PC-3 (cell line): ENCODE measurements around the gene TCERG1L. TPM values are rescaled to one million over a fixed set of nuclear protein-coding genes. Genes with fewer than 3 reads are reported as not detected.

ENCODE experiments used
- ATAC-seq: fragments of 200-7000 bp; cut with Tn5 transposase; 2 replicates; pipeline ENCODE4 v1.9.1; 2020; ENCODE audit warnings: mild to moderate bottlenecking, moderate library complexity
- BruUV-seq: library from RNA; stranded (reverse); fragments of 400-500 nt; replicated peaks from 2 replicates; lab custom pipeline; 2021; lab: Mats Ljungman, UMichigan
- CTCF ChIA-PET: fragments of 300-600 bp; sonication (Branson Sonifier 250); formaldehyde crosslinking; loops from one replicate; lab custom pipeline; 2022; ENCODE audit warnings: antibody characterized with exemption; lab: Charles Lee
- POLR2A ChIA-PET: fragments of 300-600 bp; sonication (Branson Sonifier 250); formaldehyde crosslinking; loops from one replicate; lab custom pipeline; 2022; ENCODE audit warnings: antibody characterized with exemption; ENCODE audit not compliant: unreplicated experiment; lab: Charles Lee
- DNase-seq: peaks from one replicate; pipeline ENCODE4 v3.0.0-alpha.2; 2015
- H2AFZ ChIP-seq: fragments of 300-600 bp; sonication (generic); 2 replicates; pipeline ENCODE4 v1.6.0; 2016; ENCODE audit warnings: antibody characterized with exemption, low read length
- H3F3A ChIP-seq: fragments of 300-600 bp; sonication (generic); one replicate; pipeline ENCODE4 v1.6.0; 2017; ENCODE audit warnings: antibody characterized with exemption, low read length, control low read depth, mild to moderate bottlenecking; ENCODE audit not compliant: unreplicated experiment
- H3K27ac ChIP-seq: fragments of 300-600 bp; sonication (generic); 2 replicates; pipeline ENCODE4 v1.5.1; 2016; ENCODE audit warnings: mild to moderate bottlenecking, low read length
- H3K27me3 ChIP-seq: fragments of 300-600 bp; sonication (generic); 2 replicates; pipeline ENCODE4 v1.6.1; 2016; ENCODE audit warnings: low read length, mixed read lengths
- H3K36me3 ChIP-seq: fragments of 300-600 bp; sonication (generic); 2 replicates; pipeline ENCODE4 v1.6.1; 2016; ENCODE audit warnings: low read depth, mixed run types, low read length, mixed read lengths
- H3K4me1 ChIP-seq: fragments of 300-600 bp; sonication (generic); 2 replicates; pipeline ENCODE4 v1.5.1; 2016; ENCODE audit warnings: low read length; ENCODE audit not compliant: insufficient read depth
- H3K4me2 ChIP-seq: fragments of 300-600 bp; sonication (generic); 2 replicates; pipeline ENCODE4 v1.6.0; 2016; ENCODE audit warnings: low read length
- H3K4me3 ChIP-seq: fragments of 300-600 bp; sonication (generic); 2 replicates; pipeline ENCODE4 v1.5.1; 2016; ENCODE audit warnings: mild to moderate bottlenecking, low read length, mixed read lengths
- H3K79me2 ChIP-seq: fragments of 300-600 bp; sonication (generic); 2 replicates; pipeline ENCODE4 v1.6.1; 2017; ENCODE audit warnings: low read length, mixed read lengths
- H3K9ac ChIP-seq: fragments of 300-600 bp; sonication (generic); 2 replicates; pipeline ENCODE4 v1.6.0; 2016; ENCODE audit warnings: mild to moderate bottlenecking, low read length
- H3K9me2 ChIP-seq: fragments of 300-600 bp; sonication (generic); replicated peaks from 2 replicates; pipeline ENCODE4 v1.6.1; 2016; ENCODE audit warnings: mixed run types, low read length, mixed read lengths
- H3K9me3 ChIP-seq: fragments of 300-600 bp; sonication (generic); 2 replicates; pipeline ENCODE4 v1.6.1; 2016; ENCODE audit warnings: low read length, mixed read lengths
- H4K20me1 ChIP-seq: fragments of 300-600 bp; sonication (generic); 2 replicates; pipeline ENCODE4 v1.6.1; 2016; ENCODE audit warnings: low read length, mixed read lengths
- EZH2 ChIP-seq: fragments of 300-600 bp; sonication (generic); IDR thresholded peaks from one replicate; pipeline ENCODE4 v1.6.1; 2017; ENCODE audit warnings: antibody characterized with exemption, mild to moderate bottlenecking, low read length; ENCODE audit not compliant: unreplicated experiment
- EZH2phosphoT487 ChIP-seq: fragments of 300-600 bp; sonication (generic); IDR thresholded peaks from 2 replicates; pipeline ENCODE4 v1.6.1; 2018; ENCODE audit warnings: mild to moderate bottlenecking, antibody characterized with exemption, low read length, borderline replicate concordance
- intact Hi-C: fragments of 100-400 bp; cut with micrococcal nuclease; formaldehyde crosslinking; loops from 2 replicates; pipeline ENCODE4 v1.9.0; 2023
- total RNA-seq: library from RNA; depleted of rRNA; stranded (reverse); fragments of >200 nt; gene quantifications from 2 replicates; pipeline ENCODE4 v1.2.3, GENCODE V29; 2014
- TF ChIP-seq, protein P1 (sequence below): fragments of 300-600 bp; sonication (generic); conservative IDR thresholded peaks from 2 replicates; pipeline ENCODE4 v1.5.1; 2017; ENCODE audit warnings: antibody characterized with exemption, low read depth, mild to moderate bottlenecking, low read length

The TCERG1L gene
- total RNA-seq, 1 experiment from 2014 or later: not detected

DNA sequence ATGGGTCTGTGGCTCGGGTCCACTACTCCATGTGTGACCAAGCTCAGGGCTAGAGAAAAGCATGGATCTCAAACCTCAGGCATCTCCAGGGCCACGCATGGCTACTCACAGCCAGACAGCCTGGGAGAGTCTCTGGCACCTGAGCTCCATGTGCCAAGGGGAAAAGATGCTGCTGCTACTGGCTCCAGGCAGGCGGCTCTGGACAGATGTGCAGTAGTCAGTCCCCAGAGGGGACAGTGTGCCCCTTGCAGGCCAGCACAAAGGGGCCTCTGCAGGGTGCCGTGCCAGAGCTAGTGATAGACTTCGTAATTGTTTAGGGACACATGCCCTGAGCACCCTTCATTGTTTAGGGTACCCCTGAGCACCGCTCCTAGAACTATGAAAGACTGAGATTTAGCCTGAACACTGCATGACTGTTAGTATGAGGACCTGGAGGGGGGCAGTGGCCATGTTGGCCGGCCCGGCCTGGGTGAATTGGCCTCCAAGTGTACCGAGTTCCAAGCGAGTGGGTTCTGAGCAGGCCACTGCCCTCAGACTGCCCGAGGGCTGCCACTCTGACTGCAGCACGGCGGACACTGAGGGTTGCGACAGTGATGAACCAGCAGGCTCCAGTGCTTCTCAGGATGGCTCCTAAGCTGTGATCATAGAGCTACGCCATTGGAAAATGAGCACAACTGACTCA lies 80.7 kb downstream of the TCERG1L start:
- no peak overlapping the region for H3K4me3 ChIP-seq
- CTCF ChIA-PET: no interaction called here
- no peaks in the 10 kb centered on the region for H3F3A ChIP-seq
- POLR2A ChIA-PET: no interaction called here
- H3K36me3 ChIP-seq: no peaks in the 10 kb centered on the region
- H2AFZ ChIP-seq: no peak overlapping the region
- DNase-seq (no peak), ATAC-seq (no peak)
- TF ChIP-seq EZH2: no peak
- TF ChIP-seq, protein P1, sequence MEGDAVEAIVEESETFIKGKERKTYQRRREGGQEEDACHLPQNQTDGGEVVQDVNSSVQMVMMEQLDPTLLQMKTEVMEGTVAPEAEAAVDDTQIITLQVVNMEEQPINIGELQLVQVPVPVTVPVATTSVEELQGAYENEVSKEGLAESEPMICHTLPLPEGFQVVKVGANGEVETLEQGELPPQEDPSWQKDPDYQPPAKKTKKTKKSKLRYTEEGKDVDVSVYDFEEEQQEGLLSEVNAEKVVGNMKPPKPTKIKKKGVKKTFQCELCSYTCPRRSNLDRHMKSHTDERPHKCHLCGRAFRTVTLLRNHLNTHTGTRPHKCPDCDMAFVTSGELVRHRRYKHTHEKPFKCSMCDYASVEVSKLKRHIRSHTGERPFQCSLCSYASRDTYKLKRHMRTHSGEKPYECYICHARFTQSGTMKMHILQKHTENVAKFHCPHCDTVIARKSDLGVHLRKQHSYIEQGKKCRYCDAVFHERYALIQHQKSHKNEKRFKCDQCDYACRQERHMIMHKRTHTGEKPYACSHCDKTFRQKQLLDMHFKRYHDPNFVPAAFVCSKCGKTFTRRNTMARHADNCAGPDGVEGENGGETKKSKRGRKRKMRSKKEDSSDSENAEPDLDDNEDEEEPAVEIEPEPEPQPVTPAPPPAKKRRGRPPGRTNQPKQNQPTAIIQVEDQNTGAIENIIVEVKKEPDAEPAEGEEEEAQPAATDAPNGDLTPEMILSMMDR: no peak
- no peak for TF ChIP-seq EZH2phosphoT487
- no peak overlapping the region for H3K4me2 ChIP-seq
- no peaks in the 10 kb centered on the region for H3K4me1 ChIP-seq
- no peaks in the 10 kb centered on the region for H3K27me3 ChIP-seq
- no peaks in the 10 kb centered on the region for H3K79me2 ChIP-seq
- no peaks in the 10 kb centered on the region for H3K9me3 ChIP-seq
- BruUV-seq: no TSS peak
- H4K20me1 ChIP-seq: no peaks in the 10 kb centered on the region
- intact Hi-C loops: no loop called here
- H3K27ac ChIP-seq: no peak overlapping the region
- no peak overlapping the region for H3K9ac ChIP-seq
- H3K9me2 ChIP-seq: no peaks in the 10 kb centered on the region

DNA sequence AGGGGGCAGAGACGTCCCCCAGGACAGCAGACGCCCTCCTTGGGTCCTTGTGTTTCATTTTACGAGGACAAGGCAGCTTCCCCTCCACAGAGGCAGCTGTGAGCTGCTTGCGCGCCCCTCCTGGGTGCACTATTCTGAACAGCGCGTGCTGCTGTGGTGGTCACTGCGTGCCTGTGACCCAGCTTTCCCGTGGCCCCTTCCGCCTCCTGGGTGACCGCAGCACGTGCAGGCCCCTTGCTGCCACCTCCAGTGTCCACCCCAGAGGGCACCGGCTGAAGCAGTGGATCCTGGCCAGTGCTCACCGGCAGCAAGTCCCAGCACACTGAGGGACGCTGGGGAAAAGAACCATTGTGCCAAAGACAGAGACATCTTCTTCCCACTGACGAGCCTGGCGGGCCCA lies 81.4 kb downstream of the TCERG1L start:
- ChIA-PET CTCF (no interaction called here), POLR2A (no interaction called here)
- intact Hi-C loops: no loop called here
- H3K27me3 ChIP-seq: no peaks in the 10 kb centered on the region
- H4K20me1 ChIP-seq: no peaks in the 10 kb centered on the region
- no peak for DNase-seq
- H3K4me2 ChIP-seq: no peak overlapping the region
- no TSS peak for BruUV-seq
- H3K27ac ChIP-seq: no peak overlapping the region
- H2AFZ ChIP-seq: no peak overlapping the region
- H3F3A ChIP-seq: no peaks in the 10 kb centered on the region
- H3K9me2 ChIP-seq: no peaks in the 10 kb centered on the region
- H3K36me3 ChIP-seq: no peaks in the 10 kb centered on the region
- no peak overlapping the region for H3K9ac ChIP-seq
- H3K79me2 ChIP-seq: no peaks in the 10 kb centered on the region
- H3K9me3 ChIP-seq: no peaks in the 10 kb centered on the region
- TF ChIP-seq, protein P1: no peak
- TF ChIP-seq EZH2 (no peak), EZH2phosphoT487 (no peak)
- no peak overlapping the region for H3K4me3 ChIP-seq
- no peak for ATAC-seq
- no peaks in the 10 kb centered on the region for H3K4me1 ChIP-seq

DNA sequence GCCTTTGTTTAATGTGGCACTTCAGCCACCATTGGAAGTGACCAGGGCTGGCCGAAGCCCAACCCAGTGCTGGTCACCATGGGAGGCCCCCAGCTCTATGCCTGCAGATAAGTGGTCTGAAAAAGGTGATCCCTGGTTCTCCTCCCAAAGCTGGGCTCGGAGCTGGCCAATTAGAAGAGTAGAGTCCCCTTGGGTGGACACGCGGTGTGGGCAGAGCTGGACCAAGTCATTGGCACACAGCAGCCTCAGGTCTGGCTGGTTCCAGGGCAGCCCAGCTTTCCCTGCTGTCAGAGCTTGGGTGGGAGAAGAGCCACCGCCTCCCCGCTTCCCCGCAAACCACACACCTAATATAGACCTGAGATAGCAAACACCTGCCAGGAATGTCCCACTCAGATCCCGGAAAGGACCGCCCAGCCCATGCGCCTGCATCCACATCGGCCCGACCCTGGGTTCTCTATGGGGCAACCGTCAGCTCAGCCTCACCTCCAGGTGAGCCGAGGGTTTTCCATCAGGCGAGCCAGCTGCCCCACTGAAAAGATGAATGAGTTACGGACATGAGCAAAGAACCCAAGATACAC lies 84.3 kb downstream of the TCERG1L start:
- no TSS peak for BruUV-seq
- Histone ChIP-seq H3K9me2 (no peaks in the 10 kb centered on the region), H3F3A (no peaks in the 10 kb centered on the region), H3K36me3 (no peaks in the 10 kb centered on the region), H3K27me3 (no peaks in the 10 kb centered on the region), H4K20me1 (no peaks in the 10 kb centered on the region), H3K9ac (no peak overlapping the region), H2AFZ (no peak overlapping the region), H3K9me3 (no peaks in the 10 kb centered on the region), H3K4me2 (no peak overlapping the region), H3K4me3 (no peak overlapping the region), H3K79me2 (no peaks in the 10 kb centered on the region), H3K27ac (no peak overlapping the region), H3K4me1 (no peaks in the 10 kb centered on the region)
- POLR2A ChIA-PET: no interaction called here
- no peak for ATAC-seq
- intact Hi-C loops: no loop called here
- CTCF ChIA-PET: no interaction called here
- TF ChIP-seq, protein P1: no peak
- TF ChIP-seq EZH2phosphoT487 (no peak), EZH2 (no peak)
- no peak for DNase-seq
